ENCODE data around the gene DGCR8.
A peak's percentile ranks its signal among the peaks of the same experiment; 100 is the strongest.

The DGCR8 gene

DNA sequence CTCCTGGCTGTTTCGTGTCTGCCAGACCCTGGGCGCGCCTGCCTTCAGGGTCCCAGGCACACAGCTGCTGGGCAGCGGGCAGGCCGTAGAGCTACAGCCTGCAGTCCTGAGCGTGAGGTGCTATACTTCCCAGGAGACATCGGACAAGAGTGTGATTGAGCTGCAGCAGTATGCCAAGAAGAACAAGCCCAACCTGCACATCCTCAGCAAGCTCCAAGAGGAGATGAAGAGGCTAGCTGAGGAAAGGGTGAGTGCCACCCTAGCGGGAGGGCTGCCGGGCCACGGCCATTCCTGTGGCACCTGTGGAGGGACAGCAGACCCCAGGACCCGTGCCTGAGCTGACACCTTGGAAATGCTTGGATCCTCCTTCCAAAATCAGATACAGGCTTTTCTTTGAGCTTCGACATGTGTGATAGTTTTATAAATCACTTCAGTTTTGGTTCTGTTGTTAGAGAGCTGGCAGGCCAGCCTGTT is 28.8 kb downstream of the DGCR8 start:
- H3K4me3 ChIP-seq (ENCODE audit: low read depth, low read length), result no peak overlapping the region
- no peak for TF ChIP-seq CTCF (IDR thresholded peaks at IDR 0.05; ENCODE audit: low read depth, low read length)

DNA sequence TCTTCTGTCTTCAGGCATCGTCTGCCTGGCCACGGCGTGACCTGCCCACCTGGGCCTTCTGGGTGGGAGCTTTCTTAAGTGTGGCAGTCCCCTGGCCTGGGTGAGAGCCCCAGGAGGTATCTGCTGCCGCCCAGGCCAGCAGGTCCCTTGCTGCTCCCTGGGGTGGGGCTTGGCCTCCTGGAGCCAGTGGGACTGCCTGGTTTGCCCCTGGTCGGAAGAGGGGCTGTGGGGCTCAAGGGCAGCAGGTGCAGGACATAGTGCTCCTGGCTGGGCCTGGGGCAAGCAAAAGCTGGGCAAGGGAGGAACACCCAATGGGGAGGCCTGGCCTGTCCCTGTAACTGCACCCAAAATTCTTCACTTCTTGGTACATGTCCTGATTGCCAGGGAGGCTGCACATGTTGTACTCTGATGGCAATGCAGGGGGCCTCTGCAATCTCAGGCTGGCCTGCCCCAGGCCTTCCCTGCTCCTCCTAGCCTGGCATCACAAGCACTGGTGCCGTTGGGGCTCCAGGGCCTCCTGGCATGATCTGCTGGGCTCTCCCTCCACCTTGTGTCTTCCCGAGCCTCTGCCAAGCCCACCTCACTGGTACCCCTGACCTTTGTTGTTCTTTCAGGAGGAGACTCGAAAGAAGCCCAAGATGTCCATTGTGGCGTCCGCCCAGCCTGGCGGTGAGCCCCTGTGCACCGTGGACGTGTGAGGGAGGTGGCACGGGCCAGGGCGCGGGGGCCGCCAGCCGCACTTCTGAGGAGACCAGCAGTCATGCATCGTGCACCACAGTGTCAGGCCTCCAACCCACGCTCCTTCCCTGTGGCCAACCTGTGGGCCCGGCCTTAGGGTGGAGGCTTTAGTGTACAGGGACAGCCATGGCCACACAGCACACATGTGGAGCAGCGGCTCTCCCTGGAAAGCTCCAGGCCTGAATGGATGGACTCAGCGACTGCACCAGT is 29.6 kb downstream of the DGCR8 start:
- TF ChIP-seq CTCF (IDR thresholded peaks at IDR 0.05; ENCODE audit: low read depth, low read length), result no peak
- H3K4me3 ChIP-seq (ENCODE audit: low read depth, low read length), result no peak overlapping the region

- TF ChIP-seq CTCF (IDR thresholded peaks at IDR 0.05; ENCODE audit: low read depth, low read length), result no peak
- no peak overlapping the region for H3K4me3 ChIP-seq (ENCODE audit: low read depth, low read length)
These were observed 30.4 kb downstream of the DGCR8 start for GRCh38 chr22:20110359-20110985.

- TF ChIP-seq CTCF (IDR thresholded peaks at IDR 0.05; ENCODE audit: low read depth, low read length), result peak; percentile 31; the same call in 1 of the 2 replicates
- H3K4me3 ChIP-seq (ENCODE audit: low read depth, low read length), result no peak overlapping the region
These were observed 31.1 kb downstream of the DGCR8 start for GRCh38 chr22:20111045-20111688.

DNA sequence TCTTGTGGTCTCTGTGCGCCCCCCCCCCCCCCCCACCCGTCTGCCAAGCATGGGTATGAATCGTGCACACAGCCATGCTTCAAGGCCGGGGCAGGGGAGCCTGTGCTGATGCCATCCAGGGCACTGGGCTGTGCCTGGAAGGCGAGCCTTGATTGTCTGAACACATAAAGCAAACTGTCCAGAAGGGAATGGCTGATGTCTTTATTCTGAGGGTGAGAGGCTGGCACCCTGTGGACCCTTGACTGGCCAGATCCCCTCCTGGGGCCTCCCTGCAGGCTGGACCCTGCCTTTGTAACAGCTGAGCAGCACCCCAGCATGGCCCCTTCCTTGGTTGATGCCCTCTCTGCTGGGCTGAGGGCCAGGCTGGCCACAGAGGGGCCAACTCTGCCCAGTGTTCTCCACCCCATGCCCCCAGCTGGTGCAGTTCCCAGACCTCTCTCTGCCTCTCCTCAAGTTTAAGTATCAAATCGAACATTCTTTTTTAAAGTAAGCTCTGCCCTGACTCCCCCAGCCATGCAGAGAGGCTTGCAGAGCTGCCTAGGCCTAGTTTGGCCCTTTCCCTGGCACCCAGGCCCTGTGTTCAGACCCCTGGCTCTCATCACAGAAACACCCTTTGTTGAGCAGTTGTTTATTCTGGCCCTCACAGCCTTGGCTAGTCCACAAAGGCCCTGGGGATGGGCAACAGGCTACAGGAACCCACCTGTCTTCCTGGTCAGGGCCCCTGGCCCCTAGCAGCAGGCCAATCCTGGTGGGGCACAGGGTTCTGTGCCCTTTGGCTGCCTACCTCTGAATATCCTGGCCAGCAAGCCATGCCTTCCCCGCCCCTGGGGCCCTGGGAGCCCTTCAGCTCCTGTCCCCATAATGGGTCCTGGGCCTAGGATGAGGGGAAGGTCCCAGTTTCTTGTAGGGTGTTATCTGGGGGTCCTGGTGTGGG is 31.9 kb downstream of the DGCR8 start:
- no peak for TF ChIP-seq CTCF (IDR thresholded peaks at IDR 0.05; ENCODE audit: low read depth, low read length)
- H3K4me3 ChIP-seq (ENCODE audit: low read depth, low read length), result no peak overlapping the region

GRCh38 chr22:20112623-20113511 is 32.8 kb downstream of the DGCR8 start:
- TF ChIP-seq CTCF (IDR thresholded peaks at IDR 0.05; ENCODE audit: low read depth, low read length), result no peak
- H3K4me3 ChIP-seq (ENCODE audit: low read depth, low read length), result no peak overlapping the region

Data from WI38 (cell line).